HTR-8/SVneo (cell line): Measurements from ENCODE around the gene NRXN3.

Experiments used
- DNase-seq: peaks from one replicate; pipeline ENCODE4 v3.0.0; 2011; ENCODE audit warnings: low spot score, mixed read lengths; ENCODE audit not compliant: insufficient read length
- FAIRE-seq: peaks from 2 replicates; lab custom pipeline; 2011; peaks lifted over from hg19 to GRCh38; lab: Jason Lieb, UNC

The NRXN3 gene

DNA sequence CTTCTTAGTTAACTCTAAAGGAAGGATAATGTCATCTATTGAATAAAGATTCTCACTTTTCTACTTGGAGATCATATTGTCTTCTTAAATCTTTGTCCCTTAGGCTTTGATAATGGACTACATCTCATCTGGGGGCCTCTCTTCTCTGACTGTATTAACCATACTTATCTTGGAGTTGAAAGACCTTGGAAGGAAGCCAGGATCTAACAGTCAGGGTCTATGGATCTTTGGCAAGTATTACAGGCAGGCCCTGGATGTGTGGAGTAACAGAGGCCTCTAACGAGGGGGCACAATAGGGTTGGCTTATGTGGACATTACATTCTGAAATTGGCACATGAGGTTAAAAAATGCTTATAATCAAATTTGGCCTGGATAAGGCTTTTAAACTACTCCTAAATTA lies 513.8 kb downstream of the NRXN3 start:
- no peak for FAIRE-seq

DNA sequence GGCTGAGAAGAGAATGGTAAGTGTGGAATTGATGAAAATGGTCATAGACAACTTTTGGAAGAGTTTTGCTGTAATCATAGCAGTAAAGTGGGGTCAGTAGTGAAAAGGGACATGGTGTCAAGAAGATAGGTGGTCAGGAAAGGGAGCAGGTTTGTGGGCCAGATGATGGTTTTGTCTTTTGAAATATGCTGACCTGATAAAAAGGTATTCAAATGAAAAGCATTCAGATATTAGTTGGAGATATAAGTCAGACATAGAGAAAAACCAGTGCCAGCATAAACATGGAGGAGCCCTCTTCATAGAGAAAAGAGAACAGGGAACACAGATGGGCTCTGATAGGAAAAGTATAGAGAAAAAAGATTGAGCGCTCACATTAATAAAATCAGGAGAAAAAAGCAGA lies 518.3 kb downstream of the NRXN3 start:
- no peak for FAIRE-seq
- DNase-seq, result no peak

More for the DNA sequence above, 513.8 kb downstream of the NRXN3 start:
- no peak for DNase-seq

DNA sequence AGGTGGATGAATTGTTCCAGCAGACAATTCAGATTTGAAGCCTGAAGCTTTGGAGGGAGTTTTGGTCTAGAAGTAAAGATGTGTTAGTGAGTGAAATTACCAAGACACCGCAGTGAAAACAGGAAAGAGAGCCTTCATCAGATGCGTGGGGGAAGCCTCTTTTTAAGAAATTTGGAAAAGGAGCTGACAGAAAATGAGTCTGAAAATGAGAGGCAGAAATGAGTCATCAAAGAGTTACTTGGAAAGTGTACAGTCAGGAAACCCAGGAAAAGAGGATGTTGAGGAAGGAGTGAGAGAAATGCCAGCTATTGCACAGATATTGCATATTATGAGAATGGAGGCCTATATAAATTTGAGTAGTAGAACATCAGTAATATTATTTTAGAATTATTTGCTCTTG lies 520.7 kb downstream of the NRXN3 start:
- DNase-seq (no peak), FAIRE-seq (no peak)

DNA sequence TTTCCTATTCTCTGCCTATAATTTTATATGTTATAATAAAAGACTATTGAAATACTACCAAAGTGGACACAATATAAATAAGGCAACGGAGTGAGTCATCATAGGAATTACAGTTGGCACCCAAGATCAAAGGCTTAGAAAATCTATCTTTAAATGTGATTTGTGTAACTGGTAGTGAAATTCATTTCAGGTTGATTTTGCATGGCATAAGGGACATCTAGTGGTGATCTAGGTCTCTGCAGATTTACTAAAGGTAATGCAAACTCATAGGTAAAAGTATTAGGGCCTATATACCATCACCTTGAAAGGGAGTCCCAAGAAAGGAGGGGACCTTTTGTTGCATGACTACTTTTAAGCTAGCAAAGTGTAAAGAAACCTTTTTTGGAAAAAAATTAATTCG lies 527.2 kb downstream of the NRXN3 start:
- DNase-seq, result no peak
- FAIRE-seq, result no peak

DNA sequence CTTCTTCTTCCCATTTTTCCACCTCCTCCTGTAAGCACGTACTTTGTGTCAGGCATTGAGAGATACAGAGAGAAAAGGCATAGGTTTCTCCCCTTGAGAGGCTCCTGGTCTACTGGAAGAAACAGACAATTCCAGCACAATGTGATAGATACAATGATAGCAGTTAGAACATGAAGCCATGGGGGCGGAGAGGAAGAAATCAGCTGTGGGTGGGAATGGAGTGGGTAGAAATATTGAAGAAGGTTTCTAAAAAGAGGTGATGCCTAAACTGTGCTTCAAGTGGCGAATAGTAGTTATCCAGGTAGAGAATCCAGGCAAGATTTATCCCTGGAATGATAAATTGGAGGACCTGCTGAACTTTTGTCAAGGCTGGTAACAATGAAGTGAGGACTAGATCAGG lies 528.8 kb downstream of the NRXN3 start:
- DNase-seq, result no peak
- no peak for FAIRE-seq

DNA sequence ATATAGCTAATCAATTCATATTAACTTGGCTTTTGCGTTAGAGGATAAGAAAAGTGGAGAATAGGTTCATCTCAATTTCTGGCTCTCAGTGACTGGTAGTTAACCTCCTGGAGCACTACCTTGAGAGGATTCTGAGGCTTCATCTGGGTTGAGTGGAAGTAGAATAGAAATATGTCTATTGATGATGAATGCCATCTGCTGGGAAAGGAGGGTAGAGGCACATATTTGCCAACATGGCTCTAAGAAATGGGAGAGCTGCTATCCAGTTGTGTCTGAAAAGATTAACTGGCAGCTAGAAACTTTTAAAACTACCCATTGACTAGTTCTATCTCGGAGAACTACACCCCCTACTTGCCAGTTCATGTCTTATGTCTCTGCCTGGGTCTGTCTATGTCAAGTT lies 530.1 kb downstream of the NRXN3 start:
- FAIRE-seq (no peak), DNase-seq (no peak)

DNA sequence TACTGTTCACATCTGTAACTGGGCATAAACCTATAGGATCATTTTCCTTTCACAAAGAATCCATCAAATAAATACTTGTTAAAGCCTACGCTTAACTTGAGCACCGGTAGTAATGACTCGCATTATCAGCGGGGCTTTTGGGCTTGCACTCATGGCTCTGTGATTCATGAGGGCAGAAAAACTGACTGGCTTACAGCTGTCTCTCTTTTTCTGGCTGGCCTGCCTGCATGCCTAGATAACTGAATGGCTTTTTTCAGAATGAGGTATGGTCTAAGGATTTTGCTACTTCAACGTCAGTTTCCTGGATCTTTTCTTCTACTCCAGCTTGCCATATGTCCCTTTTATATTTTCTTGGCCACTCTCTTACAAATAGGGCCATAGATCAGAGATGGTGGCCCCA lies 531.1 kb downstream of the NRXN3 start:
- FAIRE-seq (no peak), DNase-seq (no peak)

DNA sequence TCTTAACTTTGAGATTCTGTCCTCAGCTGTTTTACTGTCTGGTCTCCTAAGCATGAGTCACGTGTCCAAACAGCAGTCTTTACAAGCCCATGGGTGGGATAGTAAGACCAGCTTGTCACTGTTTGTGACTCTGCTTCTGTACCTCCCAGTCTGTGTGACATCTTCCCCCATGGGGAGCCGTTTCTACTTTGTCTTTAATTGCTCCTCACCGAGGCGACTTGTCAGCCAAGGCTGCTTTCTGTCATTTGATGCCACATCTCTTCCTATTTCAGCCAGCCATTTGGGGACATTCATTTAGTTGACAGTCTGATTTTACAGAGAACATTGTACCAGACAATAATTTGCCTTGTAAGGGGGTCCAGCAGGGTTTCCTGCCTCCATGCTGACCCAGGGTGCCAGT lies 534.8 kb downstream of the NRXN3 start:
- no peak for DNase-seq
- FAIRE-seq, result no peak

DNA sequence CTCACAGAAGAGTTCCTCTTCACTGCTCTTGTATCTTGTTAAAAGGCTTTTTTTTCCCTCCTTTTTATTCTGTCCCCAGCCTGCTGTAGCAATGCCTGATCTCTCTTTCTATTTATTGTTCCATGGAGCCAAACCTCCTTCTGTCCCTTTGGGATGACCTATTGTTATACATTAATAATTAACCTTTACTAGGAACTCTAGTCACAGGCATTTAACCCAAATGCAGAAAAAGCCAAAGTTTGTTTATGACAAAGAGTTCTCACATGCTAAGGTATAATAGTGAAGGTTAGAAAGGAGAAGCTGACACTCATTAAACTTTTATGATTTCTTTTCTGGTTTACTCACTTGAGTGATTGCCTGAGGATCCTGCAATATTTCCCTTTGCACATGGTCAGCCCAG lies 535.8 kb downstream of the NRXN3 start:
- DNase-seq (no peak), FAIRE-seq (no peak)

DNA sequence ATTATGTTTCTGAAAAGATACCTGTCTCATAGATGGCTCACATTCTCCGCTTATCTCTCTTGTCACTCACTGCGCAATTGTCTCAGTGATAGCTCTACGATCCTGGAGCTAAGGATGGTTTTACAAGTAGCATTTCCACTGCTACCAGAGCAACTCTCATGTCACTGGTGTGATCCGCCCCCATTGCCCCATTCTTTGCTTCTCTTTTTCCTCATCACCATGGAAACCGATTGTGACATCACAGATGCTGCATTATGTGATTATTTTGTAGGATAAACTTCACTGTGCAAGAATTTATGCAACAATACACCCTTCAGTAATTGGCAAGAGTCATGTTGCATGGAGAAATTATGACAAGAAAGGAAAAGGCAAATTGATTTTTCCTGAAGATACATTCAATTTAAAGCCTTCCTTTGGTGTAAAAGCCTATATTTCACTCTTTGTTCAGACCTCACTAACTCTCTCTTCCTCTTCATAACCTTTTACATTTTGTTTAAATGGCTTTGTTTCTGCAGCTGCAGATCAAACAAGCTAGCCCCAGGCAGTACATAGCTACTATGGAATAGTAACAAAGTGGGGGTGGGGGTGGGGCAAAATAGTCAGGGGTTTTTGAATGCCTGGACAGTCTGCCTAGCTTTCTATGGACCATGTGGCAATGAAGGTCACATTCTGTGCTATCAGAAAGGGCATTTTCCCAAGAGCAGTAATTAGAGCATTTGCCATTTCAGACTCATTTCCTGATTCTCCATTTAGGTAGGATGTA lies 539.8 kb downstream of the NRXN3 start:
- FAIRE-seq, result no peak
- DNase-seq, result no peak

DNA sequence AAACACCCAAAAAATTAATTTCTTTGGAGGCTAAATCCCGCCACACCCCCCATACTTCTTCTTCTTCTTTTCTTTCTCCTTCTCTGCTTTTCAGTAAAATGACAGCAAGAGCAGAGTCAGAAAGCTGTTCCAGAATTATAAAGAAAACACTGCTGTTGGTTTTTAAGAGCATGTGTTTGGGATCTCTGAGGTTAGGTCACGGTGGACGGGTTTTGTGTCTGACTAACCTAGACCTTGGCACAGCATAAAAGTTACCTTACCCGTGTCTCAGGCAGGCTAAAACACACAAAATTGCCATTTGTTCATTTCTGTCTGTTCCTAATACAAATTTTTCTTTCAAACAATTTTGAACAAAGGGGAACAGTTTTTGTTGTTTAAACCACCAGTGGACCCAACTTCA lies 540.8 kb downstream of the NRXN3 start:
- no peak for FAIRE-seq

DNA sequence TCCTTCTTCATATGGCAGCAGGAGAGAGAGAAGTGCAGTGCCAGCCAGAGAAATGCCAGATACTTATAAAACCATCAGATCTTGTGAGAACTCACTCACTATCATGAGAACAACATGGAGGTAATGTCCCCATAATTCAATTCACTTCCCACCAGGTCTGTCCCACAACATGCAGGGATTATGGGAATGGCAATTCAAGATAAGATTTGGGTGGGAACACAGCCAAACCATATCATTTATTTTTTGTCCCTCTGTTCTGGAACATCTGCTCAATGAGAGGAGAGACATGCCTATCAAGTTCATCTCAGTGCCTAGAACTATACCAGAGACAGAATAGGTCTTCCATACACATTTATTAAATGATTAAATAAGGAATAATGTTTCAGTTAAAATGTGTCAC lies 543.5 kb downstream of the NRXN3 start:
- DNase-seq (no peak), FAIRE-seq (no peak)

More for the DNA sequence above, 540.8 kb downstream of the NRXN3 start:
- DNase-seq, result no peak

DNA sequence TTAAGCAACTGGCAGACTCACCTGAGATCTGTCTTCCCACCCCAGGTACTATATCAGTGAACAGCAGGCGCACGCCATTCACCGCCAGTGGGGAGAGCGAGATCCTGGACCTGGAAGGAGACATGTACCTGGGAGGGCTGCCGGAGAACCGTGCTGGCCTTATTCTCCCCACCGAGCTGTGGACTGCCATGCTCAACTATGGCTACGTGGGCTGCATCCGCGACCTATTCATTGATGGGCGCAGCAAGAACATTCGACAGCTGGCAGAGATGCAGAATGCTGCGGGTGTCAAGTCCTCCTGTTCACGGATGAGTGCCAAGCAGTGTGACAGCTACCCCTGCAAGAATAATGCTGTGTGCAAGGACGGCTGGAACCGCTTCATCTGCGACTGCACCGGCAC lies 544.5 kb downstream of the NRXN3 start:
- DNase-seq (no peak), FAIRE-seq (no peak)

DNA sequence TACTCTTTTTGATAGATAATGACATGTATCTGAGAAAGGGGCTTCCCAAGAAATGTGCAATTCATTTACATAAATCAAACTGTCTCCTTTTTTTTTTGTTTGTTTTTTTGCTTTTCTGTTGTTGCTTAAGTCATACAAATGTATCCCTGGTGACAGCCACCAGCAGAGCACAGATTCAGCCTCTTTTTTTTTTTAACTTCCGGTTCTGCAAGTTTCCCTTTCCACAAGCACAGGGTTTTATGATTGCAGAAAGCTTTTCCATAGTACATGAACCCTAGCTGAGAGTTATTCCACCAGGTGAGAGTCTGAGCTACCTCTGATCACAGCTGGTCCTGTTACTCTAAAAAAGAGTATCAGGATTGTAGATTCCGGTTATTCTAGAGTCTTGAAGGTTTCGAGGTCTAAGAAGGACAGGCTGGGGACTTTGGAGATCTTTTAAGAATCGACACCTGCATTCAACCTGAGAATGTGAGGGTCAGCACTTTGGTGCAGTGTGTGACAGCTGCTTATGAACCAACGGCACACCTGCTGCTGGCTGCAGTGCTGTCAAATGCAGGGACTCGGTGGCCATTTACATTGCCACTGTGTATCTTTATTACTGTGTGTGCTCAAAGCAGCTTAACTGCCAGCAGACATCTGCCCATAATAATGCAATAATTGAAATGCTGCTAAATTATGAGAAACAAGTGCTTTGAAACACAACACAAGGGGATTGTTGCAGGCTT lies 551.7 kb downstream of the NRXN3 start:
- FAIRE-seq (no peak), DNase-seq (no peak)

DNA sequence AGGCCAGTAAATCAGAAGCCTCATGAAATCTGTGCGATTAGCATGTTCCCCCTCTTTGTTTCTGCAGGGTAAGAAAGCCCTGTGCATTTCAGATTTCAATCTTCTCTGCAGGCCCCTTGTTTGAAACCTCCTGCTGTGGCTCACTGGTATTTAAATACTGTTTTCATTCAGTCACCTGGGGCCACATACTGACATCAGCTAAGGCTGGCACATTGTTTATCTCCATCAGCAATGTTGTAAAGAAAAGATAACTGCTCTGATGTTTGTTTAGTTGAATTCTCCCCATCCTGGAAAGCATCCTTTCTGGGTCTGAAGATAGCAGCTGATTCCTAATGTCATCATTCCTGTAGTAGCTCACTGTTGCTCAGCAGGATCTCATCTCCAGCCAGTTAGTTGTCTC lies 554.9 kb downstream of the NRXN3 start:
- DNase-seq, result no peak
- no peak for FAIRE-seq

DNA sequence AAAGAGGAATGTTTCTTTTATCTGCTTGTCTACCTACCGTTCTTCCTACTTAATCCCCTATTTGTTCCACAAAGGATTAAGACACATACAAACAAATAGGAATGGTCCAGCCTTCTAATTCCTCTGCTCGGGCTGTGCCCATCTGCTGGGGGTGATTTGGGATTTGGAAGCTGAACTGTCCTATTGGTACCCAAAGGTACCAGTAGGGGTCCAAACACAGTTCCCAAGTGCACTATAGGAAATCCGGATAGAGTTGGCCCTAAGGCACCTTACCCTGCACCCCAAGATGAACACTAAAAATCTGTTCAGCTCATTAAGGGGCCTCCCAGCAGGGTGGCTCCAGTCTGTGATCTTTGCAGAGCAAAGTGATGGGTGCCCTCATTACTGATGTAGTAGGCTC lies 566.9 kb downstream of the NRXN3 start:
- no peak for DNase-seq
- FAIRE-seq, result no peak

DNA sequence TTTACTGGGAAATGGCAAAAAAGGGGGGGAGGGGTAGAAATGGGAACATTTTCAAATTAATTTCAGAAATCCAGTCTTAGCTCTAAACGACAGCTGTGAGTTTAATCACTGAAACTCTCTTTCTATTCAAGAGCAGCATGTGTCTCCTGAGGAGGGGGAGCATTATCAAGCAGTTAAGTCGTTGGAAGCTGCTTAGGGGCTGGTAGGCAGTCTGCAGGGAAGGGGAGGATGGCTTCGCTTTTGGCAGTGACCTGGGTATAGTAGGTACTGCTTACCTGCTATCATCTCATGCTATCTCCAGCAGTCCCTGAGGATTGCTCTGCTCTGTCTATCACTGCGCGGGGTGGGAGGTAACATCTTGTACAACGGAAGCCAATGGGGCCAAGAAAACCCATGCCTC lies 567.4 kb downstream of the NRXN3 start:
- FAIRE-seq, result no peak
- no peak for DNase-seq

DNA sequence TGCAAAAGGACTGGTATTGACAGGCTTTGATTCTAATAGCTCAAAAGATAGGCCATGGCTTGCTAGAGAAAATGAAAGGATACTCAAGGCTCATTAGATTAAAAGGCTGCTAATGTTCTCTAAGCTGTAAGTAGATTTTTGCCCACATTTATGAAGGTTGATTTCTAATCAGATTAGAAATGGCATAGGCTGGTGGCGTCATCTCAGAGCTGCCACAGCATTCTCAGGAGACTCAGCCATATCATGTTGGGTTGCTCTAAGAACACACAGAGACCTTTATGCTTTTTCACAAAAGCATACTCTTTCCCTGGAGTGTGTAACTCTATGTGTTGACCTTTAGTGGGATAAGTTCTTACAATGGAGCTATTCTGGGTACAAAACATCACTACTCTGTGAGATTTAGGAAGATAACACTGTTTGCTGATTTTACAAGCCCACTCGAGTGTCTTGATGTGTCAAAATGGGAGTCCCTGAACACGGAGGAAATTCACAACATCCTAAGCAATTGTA lies 576.0 kb downstream of the NRXN3 start:
- FAIRE-seq (no peak), DNase-seq (no peak)

DNA sequence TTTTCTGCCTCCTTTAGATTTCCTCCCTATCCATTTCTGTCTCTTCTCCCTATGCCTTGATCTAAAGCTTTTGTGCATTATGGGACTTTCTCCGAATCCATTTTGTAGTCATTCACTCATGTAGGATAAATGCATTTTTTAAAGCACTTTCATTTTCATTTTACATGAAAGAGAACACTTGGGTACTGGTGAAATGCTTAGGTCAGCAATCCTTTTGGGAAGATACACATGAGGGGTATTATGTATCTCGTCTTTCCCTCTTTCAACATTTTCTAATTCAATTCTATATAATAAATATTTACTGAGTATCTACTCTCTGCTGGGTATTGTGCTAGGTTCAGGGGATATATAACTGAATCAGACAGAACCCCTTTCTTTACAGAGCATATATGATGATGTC lies 577.6 kb downstream of the NRXN3 start:
- FAIRE-seq (no peak), DNase-seq (no peak)

DNA sequence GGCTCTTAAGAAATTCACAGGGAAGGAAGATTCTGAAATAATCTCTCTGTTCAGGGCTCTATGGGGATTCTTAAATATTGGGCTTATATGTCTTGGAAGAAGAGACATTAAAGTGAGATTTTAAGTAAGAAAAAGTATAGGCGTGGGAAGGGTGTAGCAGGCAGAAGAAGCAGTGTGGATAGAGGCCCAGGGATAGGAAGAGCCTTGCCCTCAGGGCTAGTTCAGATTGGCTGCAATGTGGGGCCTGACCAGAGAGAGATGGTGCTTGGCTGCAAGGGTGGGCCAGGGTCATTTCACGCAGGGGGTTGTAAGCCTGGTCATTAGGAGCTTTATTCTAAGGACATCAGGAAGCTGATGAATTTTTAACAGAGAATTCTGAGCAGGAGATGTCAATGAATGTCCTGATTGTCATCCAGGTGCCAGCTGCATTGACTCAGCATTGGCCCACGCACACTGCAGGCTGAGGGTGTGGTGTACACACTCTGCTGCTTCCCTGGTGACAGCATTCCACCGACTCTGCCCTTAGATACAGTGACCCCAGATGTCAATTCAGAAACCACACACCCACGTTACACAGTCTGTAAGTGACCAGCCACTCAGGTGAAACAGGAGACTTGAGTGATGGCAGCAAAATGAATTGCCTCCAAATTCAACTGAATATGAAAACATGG lies 582.5 kb downstream of the NRXN3 start:
- FAIRE-seq, result no peak
- no peak for DNase-seq

DNA sequence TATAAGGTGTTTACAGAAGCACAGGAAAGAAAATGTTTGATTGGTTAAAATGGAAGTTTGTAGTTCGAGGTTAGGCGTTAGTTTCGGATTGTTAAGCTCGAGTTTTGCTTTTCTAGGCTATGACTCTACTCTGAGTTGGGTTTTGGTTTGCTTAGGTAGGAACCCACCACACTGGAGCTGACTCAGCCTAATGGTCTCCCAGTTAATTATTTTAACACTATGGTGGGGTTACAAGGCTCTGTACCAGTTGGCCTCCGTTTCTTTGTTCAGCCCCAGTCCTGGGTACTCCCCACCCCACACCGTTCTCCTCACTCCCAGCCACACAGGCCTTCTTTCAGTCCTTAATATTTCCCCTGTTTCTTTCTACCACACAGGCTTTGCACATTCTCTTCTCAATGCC lies 583.9 kb downstream of the NRXN3 start:
- no peak for DNase-seq
- FAIRE-seq, result no peak
